Measurements from ENCODE around the gene CYB561D1.

DNA sequence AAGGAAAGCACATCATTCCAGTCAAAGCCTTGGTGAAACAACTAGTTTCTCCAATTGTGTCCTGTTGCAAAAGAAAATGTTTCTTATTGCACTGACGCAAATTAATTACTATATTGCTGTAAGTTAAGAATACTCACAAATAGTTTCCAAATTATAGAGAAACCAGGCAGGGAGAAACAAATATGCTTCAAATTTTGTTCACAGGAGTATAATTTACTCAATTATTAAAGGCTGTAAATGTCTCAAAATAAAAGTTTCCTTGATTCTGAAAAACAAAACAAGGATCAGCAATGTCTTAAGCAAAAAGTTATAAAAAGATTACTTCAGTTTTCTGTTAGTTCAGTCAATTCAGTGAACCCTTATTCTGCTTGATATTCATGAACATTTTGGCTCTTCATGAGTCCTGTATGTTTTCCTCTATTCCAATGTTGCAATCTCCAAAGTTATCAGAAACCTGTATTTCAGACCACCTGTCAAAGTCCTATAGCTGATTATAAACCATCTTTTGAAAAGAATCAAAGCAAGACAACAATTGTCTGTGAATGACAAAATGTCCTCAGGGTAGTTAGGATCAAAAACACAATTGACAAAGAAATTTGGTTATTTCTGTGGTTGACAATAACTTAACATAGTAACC, 39.3 kb upstream of the CYB561D1 start:
- TF ChIP-seq EZH2 (IDR thresholded peaks at IDR 0.05; ENCODE audit: low read length, missing control alignments) = no peak
- TF ChIP-seq, protein P1, sequence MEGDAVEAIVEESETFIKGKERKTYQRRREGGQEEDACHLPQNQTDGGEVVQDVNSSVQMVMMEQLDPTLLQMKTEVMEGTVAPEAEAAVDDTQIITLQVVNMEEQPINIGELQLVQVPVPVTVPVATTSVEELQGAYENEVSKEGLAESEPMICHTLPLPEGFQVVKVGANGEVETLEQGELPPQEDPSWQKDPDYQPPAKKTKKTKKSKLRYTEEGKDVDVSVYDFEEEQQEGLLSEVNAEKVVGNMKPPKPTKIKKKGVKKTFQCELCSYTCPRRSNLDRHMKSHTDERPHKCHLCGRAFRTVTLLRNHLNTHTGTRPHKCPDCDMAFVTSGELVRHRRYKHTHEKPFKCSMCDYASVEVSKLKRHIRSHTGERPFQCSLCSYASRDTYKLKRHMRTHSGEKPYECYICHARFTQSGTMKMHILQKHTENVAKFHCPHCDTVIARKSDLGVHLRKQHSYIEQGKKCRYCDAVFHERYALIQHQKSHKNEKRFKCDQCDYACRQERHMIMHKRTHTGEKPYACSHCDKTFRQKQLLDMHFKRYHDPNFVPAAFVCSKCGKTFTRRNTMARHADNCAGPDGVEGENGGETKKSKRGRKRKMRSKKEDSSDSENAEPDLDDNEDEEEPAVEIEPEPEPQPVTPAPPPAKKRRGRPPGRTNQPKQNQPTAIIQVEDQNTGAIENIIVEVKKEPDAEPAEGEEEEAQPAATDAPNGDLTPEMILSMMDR (conservative IDR thresholded peaks at IDR 0.05 in 1 of 2, IDR thresholded peaks at IDR 0.05 in 1 of 2; ENCODE audit: low read depth in 1 of 2, low read length in 2 of 2) = no peak
